Endometrium (tissue), 2 donors: ENCODE measurements around the gene AMDHD2.
"Not testable (repeated sequence)": the region's sequence is repeated elsewhere in the genome, so short reads cannot be mapped to it uniquely, and the experiment has no call there.

Experiments used
- FAIRE-seq: peaks from 2 replicates; lab custom pipeline; 2012; peaks lifted over from hg19 to GRCh38; lab: Jason Lieb, UNC
- donor health status: control.
- donor health status: control.

Gene AMDHD2

GRCh38 chr16:2580143-2580542 lies 60.0 kb downstream of the AMDHD2 start:
- not testable (repeated sequence) for FAIRE-seq

DNA sequence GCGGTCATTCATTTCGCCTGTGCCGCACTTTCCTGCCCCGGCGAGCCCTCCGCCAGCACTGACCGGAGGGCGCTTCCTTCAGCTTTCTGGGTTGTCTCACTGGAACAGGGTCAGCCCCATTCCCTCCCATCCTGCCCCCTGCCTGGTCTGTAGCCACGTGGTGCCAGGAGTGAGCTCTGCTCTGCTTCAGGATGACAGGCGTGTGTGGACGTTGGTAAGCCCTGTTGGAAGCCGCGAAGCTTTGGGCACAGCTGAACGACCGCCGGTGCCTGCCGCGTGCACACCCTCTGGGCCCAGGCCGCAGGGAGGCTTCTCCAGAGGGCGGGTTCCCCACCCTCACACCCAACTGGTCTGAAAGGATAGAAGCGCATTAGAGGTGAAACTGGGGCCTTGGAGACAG lies 60.6 kb downstream of the AMDHD2 start:
- FAIRE-seq: not testable (repeated sequence)
